NCI-H146 treated with DMSO at 0.1 percent for 48 hours (cell line): Measurements from ENCODE around the gene GPC1.

Source experiments
- DNase-seq: peaks from one replicate; lab custom pipeline; 2025; ENCODE audit not compliant: unreplicated experiment; lab: John Stamatoyannopoulos, UW

The GPC1 gene

GRCh38 chr2:240397542-240397916 lies 37.9 kb upstream of the GPC1 start:
- DNase-seq = no peak

DNA sequence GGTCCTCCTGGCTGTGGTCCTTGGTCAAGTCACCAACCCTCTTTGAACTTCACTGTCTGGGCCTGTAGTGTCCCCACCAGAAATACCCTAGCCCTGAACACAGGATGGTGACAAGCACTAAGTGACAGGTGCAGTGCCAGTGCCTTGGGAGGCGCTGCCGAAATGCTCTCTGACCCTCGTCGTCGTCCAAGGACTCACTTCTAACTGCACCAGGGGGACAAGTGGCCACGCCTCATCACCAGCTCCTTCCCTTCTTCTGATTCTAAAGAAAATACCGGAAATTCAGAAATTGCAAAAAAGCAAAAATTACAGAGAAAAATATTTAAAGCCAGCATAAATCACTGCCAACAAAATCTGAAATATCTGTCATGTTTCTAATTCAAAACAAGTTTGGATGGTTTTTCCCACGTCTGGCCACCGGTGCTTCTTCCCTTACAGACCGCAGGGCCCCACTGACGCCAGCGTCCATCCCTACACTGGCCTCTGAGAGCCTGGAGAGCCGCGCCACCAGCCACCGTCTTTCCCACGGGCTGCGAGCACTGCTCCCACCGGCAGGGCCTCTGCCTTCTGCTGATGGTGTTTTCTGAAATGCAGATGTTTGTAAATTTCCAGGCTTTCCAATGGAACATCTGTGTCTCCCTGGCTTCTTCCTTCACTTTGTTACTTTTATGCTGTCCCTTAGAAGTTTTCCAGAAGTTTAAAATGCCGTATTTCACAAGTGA lies 37.4 kb upstream of the GPC1 start:
- no peak for DNase-seq

- no peak for DNase-seq
These were observed 36.7 kb upstream of the GPC1 start for GRCh38 chr2:240398661-240399267.

GRCh38 chr2:240399419-240400324 lies 35.8 kb upstream of the GPC1 start:
- no peak for DNase-seq

GRCh38 chr2:240400371-240401161 lies 34.9 kb upstream of the GPC1 start:
- DNase-seq = no peak

GRCh38 chr2:240401308-240401707 lies 34.2 kb upstream of the GPC1 start:
- DNase-seq = no peak

- no peak for DNase-seq
These were observed 33.5 kb upstream of the GPC1 start for GRCh38 chr2:240401781-240402551.

DNA sequence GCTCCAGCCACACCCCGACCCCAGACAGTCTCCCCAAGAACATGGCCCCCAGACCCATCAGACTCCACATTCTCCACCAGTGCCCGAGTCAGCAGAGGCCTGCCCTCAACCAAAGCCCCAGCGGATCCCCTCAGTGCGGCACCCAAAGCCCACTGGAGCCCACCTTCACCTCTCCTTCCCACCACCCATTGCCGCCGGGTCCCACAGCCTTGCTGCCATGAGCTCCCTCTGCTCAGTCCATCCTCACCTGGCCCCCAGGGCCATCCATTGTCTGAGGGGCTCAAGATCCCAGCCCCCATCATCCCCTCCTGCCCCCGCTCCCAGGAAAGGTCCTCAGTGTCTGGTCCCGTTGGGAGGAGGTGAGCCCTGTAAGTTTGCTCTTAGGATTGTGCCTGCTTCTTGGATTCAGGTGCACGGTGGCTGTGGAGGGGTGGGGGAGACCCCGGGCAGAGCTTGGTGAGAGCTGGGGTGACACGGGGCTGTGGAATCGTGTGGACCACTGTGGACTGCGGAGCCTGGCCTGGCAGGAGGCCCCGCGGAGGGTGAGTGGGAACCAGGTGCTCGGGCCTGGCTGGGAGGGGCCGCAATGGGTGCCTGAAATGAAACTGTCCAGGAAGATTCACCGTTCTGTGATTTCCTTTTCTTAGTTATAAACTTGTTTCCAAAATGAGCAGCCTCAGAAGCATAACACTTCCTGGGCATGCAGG lies 32.7 kb upstream of the GPC1 start:
- DNase-seq = no peak

GRCh38 chr2:240403396-240404104 lies 31.9 kb upstream of the GPC1 start:
- no peak for DNase-seq

GRCh38 chr2:240404174-240404852 lies 31.1 kb upstream of the GPC1 start:
- DNase-seq = no peak

DNA sequence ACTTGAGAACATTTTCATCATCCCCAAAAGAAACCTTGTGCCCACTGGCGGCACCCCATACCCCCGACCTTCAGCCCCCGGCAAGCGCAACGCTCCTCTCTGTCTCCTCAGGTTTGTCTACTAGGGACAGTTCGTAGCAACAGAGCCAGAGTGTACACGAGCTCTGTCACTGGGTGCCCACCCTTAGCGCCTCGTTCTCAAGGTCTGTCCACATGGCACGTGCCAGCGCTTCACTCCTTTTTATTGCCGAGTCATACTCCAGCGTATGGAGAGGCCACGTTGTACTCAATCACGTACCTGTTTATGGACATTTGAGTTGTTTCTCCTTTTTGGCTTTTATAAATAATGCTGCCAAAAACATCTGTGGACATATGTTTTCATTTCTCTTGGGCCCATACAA lies 30.3 kb upstream of the GPC1 start:
- DNase-seq = no peak

DNA sequence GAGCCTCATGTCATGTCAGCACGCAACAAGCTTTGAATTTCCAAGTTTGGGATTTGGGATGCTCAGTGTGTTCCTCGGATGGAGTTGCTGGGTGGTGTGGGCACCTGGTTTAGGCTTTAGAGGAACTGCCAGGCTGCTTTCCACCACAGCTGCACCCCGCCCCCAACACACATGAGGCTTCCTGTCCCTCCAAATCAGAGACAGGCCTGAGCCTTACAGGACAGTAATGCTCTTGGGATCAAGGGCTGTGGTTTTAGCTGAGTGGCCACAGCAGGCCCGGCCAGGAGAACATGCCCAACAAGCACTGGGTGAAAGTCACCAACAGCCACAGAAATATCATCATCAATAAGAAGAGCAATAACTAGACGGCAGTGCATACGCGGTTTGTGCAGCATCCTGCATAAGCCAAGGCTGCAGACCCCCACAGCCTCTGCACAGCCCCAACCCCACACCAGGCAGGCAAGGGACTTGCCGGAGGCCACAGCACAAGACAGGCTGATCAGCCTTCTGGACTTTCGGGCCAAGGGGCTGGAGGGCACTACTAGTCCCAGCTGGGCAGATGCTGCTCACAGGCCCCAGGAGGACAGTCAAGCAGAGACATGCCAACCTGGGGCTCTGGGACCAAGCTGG lies 29.7 kb upstream of the GPC1 start:
- DNase-seq = no peak

DNA sequence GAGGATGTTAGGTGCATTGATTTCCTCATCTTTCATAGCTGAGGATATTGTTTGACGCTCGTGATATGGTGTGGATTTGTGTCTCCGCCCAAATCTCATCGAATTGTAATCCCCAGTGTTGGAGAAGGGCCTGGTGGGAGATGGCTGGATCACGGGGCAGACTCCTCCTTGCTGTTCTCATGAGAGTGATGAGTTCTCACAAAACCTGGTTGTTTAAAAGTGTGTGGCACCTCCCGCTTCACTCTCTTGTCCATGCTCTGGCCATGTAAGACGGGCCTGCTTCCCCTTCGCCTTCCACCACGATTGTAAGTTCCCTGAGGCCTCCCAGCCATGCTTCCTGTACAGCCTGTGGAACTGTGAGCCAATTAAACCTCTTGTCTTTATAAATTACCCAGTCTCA lies 28.4 kb upstream of the GPC1 start:
- DNase-seq = no peak

GRCh38 chr2:240410004-240410403 lies 25.5 kb upstream of the GPC1 start:
- DNase-seq = no peak

GRCh38 chr2:240410808-240411207 lies 24.7 kb upstream of the GPC1 start:
- no peak for DNase-seq

GRCh38 chr2:240411261-240412160 lies 24.0 kb upstream of the GPC1 start:
- DNase-seq = no peak

DNA sequence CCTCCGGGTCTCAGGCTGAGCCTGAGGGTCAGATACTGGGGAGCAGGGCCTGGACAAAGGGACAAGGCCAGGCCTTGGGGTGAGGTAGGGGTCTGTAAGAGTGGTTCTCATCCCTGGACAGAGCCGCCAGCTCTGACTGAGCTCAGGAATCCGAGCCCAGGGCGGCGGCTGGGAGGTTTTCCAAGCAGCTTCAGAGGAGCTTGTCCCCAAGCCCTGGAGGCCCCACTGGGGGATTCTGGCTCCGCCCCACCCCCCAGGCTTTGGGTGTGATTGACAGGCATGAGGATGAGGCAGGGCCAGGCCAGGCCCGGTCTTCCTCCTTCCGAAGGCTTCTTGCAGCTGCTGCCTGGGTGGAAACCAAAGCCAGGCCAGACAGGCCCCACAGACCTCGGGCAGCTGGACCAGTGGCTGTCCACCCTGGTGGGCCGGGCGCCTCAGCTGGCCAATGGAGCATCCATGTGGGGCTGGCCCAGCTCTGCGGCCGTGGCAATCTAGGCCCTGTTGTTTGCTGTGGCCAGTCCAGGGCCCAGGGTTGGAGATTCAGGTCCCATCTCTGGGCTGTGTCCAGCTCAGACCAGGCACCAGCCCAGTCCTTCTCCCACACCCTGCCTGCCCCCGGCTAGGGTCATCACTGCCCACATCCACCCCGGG lies 23.1 kb upstream of the GPC1 start:
- no peak for DNase-seq
